Common myeloid progenitor, CD34-positive (primary cell): Measurements from ENCODE around the gene HSD17B11.
"Not testable (repeated sequence)": the region's sequence is repeated elsewhere in the genome, so short reads cannot be mapped to it uniquely, and the experiment has no call there.

ENCODE experiments used
- CTCF ChIA-PET: fragments of 350-600 bp; sonication (Branson Sonifier 250); formaldehyde crosslinking; loops from one replicate; lab custom pipeline; 2021; ENCODE audit warnings: antibody characterized with exemption; lab: Charles Lee
- POLR2A ChIA-PET: fragments of 350-600 bp; sonication (Branson Sonifier 250); formaldehyde crosslinking; loops from one replicate; lab custom pipeline; 2021; ENCODE audit warnings: antibody characterized with exemption; lab: Charles Lee
- DNase-seq, 3 donors: peaks; one replicate each; pipeline versions ENCODE4 v3.0.0 to v3.0.0-alpha.2; 2013
- H3K27ac ChIP-seq, 2 experiments: 1 replicate in 1 of 2; 2 replicates in 1 of 2; pipeline ENCODE4 v1.7.0; 2013; ENCODE audit warnings: inconsistent platforms in 2 of 2, low read length in 2 of 2, mild to moderate bottlenecking in 2 of 2, low read depth in 1 of 2, moderate library complexity in 1 of 2; ENCODE audit not compliant: severe bottlenecking in 2 of 2, insufficient read depth in 1 of 2, poor library complexity in 1 of 2
- H3K27me3 ChIP-seq, 5 experiments: replicated peaks in 2 of 5; 1 replicate in 3 of 5; 2 replicates in 2 of 5; pipeline versions ENCODE4 v1.6.1 to v1.7.0; 2013; ENCODE audit warnings: low read length in 4 of 5, mild to moderate bottlenecking in 2 of 5, moderate library complexity in 2 of 5, inconsistent platforms in 1 of 5; ENCODE audit not compliant: insufficient read depth in 5 of 5, control insufficient read depth in 4 of 5
- H3K36me3 ChIP-seq, 4 experiments: 1 replicate in 2 of 4; 2 replicates in 2 of 4; pipeline versions ENCODE4 v1.6.1 to v1.7.0; 2013; ENCODE audit warnings: low read length in 3 of 4, control low read depth in 1 of 4, mild to moderate bottlenecking in 1 of 4; ENCODE audit not compliant: control insufficient read depth in 4 of 4, insufficient read depth in 4 of 4
- H3K4me1 ChIP-seq, 4 experiments: 1 replicate in 3 of 4; 2 replicates in 1 of 4; pipeline versions ENCODE4 v1.6.1 to v1.7.1; 2013; ENCODE audit warnings: low read length in 3 of 4, mild to moderate bottlenecking in 3 of 4, control low read depth in 1 of 4, inconsistent platforms in 1 of 4, moderate library complexity in 1 of 4; ENCODE audit not compliant: control insufficient read depth in 4 of 4, insufficient read depth in 4 of 4; ENCODE audit errors: control extremely low read depth in 1 of 4
- H3K4me3 ChIP-seq, 7 experiments: 1 replicate in 4 of 7; 2 replicates in 3 of 7; pipeline versions ENCODE4 v1.5.1 to v1.7.0; 2013; ENCODE audit warnings: mild to moderate bottlenecking in 7 of 7, low read length in 6 of 7, moderate library complexity in 6 of 7, inconsistent platforms in 2 of 7, low read depth in 2 of 7, control low read depth in 1 of 7; ENCODE audit not compliant: insufficient read depth in 4 of 7, control insufficient read depth in 1 of 7; ENCODE audit errors: extremely low read depth in 1 of 7
- H3K9me3 ChIP-seq, 5 experiments: 1 replicate in 4 of 5; 2 replicates in 1 of 5; pipeline versions ENCODE4 v1.6.1 to v1.7.1; 2013; ENCODE audit warnings: low read length in 4 of 5, mild to moderate bottlenecking in 2 of 5, inconsistent platforms in 1 of 5, low read depth in 1 of 5, moderate library complexity in 1 of 5; ENCODE audit not compliant: control insufficient read depth in 4 of 5, insufficient read depth in 2 of 5; ENCODE audit errors: control extremely low read depth in 1 of 5
- WGBS: methylation state at CpG from one replicate; pipeline ENCODE4 v1.1.5; 2013; ENCODE audit not compliant: insufficient coverage; 5-methylcytosine and 5-hydroxymethylcytosine counted together

HSD17B11 gene

DNA sequence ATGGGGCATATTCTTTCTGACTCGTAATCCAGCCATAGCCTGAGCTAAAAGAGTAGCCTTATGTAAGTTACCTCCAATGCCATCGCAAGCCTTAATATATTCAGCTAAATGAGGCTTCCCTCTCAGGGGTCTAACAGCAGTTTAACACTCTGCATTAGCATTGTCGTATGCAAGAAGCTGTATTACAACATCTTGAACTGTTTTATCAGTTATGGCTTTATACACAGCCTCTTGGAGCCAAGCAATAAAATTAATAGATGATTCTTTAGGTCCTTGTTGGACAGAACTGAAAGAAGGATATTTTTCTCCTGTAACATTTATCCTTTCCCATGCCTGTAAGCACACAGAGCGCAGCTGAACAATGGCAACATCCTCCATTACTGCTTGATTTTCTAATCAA is 15.9 kb upstream of the HSD17B11 start:
- Histone ChIP-seq H3K4me1 (peaks cover 0 to 12% (median 11%) of the 10 kb centered on the region in 4 experiments), H3K4me3 (peak overlapping the region in 4 of 7 experiments; percentile 23 to 64 (median 38))
- H3K27ac ChIP-seq, H3K27me3 ChIP-seq, POLR2A ChIA-PET, H3K36me3 ChIP-seq, H3K9me3 ChIP-seq, DNase-seq: not testable (repeated sequence)
- CTCF ChIA-PET = interaction anchor here (0.7 to 1.4 kb wide), 4 partner anchors 9 to 31 kb away, joined by 3 to 4 read pairs (median 3); partner anchors contain the start of gene HSD17B11
- 44% methylated on average over 2 of the region's 4 CpGs for WGBS

DNA sequence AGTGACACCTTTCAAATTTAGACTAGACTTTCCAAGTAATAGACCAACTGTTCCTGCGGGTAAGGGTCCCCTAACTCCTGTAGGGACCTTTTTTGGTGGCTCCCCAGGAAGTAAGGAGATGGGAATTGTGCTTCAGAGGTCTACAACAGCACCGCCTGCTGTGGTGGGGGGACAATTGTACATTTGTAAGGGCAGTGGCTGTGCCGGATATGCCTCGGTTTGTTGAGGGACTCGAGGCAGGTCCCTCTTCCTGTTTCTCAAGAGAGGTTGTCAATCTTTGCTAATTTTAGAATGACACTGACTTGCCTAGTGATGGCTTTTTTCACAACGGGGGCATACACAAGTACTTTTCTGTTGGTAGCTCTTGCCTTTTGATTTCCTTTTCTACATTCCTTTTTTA is 15.5 kb upstream of the HSD17B11 start:
- CTCF ChIA-PET = interaction anchor here (0.7 to 1.4 kb wide), 3 partner anchors 9 to 16 kb away, joined by 3 to 4 read pairs (median 3); partner anchors contain the start of gene HSD17B11
- Histone ChIP-seq H3K4me1 (peaks cover 0 to 12% (median 11%) of the 10 kb centered on the region in 4 experiments), H3K9me3 (no peaks in the 10 kb centered on the region), H3K27ac (no peak overlapping the region), H3K4me3 (peak overlapping the region in 4 of 7 experiments; percentile 15 to 64 (median 38)), H3K27me3 (no peaks in the 10 kb centered on the region), H3K36me3 (no peaks in the 10 kb centered on the region)
- peak in 2 of 3 donors; percentile 52 to 69 for DNase-seq
- POLR2A ChIA-PET = no interaction called here
- WGBS = 25% methylated on average over 6 of the region's 6 CpGs

DNA sequence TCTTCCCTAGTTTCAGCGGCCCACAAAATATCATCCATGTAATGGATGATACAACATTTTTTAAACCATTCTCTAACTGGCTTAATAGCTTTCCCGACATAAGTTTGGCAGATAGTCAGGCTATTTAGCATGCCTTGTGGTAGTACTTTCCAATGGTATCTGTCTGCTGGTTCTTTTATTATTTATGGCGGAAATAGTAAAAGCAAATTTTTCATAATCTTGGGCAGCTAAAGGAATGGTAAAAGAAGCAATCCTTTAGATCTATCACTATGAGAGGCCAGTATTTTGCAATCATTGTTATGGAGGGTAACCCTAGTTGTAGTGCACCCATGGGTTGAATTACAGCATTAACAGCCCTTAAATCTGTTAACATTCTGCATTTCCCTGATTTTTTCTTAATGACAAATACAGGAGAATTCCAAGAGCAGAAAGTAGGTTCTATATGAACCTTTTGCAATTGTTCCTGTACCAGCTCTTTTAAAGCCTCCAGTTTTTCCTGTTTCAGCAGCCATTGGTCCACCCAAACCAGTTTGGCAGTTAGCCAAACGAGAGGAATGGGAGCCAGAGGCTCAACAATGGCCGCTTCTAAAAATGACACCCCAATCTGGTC is 14.3 kb upstream of the HSD17B11 start:
- Histone ChIP-seq H3K27ac (no peak overlapping the region), H3K4me1 (peaks cover 0 to 12% (median 11%) of the 10 kb centered on the region in 4 experiments), H3K36me3 (no peaks in the 10 kb centered on the region), H3K4me3 (no peak overlapping the region), H3K27me3 (no peaks in the 10 kb centered on the region), H3K9me3 (peaks cover 0 to 1% (median 0%) of the 10 kb centered on the region in 5 experiments)
- DNase-seq = no peak
- ChIA-PET CTCF (no interaction called here), POLR2A (no interaction called here)
- 100% methylated on average over 1 of the region's 5 CpGs for WGBS

DNA sequence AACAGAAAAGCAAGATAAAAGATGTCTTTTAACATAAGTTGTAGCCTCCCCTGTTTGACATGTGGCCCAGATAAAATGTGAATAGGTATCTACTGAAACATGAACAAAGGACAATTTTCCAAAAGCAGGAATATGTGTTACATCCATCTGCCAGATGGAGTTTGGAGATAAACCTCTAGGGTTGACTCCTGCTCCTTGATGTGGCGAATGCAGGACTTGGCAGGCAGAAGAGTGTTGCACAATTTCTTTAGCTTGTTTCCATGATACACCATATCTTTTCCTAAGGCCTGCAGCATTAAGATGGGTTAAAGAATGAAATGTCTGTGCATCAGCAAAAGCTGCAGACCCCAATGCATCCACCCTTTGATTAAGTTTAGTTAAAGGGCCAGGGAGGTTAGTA is 12.7 kb upstream of the HSD17B11 start:
- H3K27me3 ChIP-seq, CTCF ChIA-PET, DNase-seq: not testable (repeated sequence)

DNA sequence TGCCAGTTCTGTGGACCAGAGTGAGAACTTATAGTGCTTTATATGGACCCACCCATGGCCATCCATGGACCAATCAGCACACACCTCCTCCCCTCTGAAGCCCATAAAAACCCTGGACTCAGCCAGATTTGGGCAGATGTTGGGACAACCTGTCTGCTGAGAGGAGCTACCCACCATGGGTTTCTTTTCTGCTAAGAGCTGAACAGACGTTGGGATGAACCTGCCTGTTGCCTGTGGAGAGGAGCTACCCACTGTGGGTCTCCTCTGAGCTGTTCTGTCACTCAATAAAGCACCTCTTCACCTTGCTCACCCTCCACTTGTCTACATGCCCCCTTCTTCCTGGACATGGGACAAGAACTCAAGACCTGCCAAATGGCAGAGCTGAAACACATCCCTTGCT is 9.0 kb upstream of the HSD17B11 start:
- ChIA-PET POLR2A (no interaction called here), CTCF (interaction anchor here (0.7 to 2.1 kb wide), 5 partner anchors 10 to 159 kb away, joined by 3 to 7 read pairs (median 3); partner anchors contain the start of gene NUDT9)
- Histone ChIP-seq H3K4me1 (no peaks in the 10 kb centered on the region), H3K27ac (no peak overlapping the region), H3K9me3 (peaks cover 0 to 12% (median 3%) of the 10 kb centered on the region in 5 experiments), H3K27me3 (no peaks in the 10 kb centered on the region), H3K36me3 (no peaks in the 10 kb centered on the region), H3K4me3 (no peak overlapping the region)
- no peak for DNase-seq
- 100% methylated on average over 1 of the region's 1 CpG for WGBS

More for the DNA sequence above, 12.7 kb upstream of the HSD17B11 start:
- WGBS = no CpG with 5 or more reads among the region's 1 CpG
- H3K9me3 ChIP-seq = peaks cover 0 to 12% (median 3%) of the 10 kb centered on the region in 5 experiments
- H3K27ac ChIP-seq, H3K36me3 ChIP-seq, H3K4me3 ChIP-seq: not testable (repeated sequence)
- peaks cover 0 to 12% (median 11%) of the 10 kb centered on the region in 4 experiments for H3K4me1 ChIP-seq
- POLR2A ChIA-PET = interaction anchor here (0.6 kb wide), 1 partner anchor 16 kb away, joined by 3 read pairs; no protein-coding TSS in a partner anchor

DNA sequence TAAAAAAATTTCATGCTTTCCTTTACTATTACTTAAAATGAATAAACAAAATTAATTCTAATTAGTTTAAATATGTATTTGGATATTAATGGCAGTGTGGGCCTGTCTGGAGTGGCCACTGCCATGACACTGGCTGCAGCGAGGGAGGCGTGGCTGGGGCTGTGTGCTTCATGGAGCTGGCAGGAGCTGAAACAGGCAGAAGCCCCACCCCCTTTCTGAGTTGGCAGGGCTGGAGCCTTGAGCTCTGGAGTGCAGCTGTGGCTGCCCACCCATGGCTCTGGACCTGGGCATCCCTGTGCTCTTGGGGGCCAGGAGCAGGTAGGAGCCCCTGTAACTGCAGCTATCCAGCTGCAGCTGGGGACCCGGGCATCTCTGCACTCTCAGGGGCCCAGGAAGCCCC is 8.2 kb upstream of the HSD17B11 start:
- WGBS = 94% methylated on average over 3 of the region's 3 CpGs
- ChIA-PET CTCF (interaction anchor here (2.1 kb wide), 1 partner anchor 23 kb away, joined by 7 read pairs; no protein-coding TSS in a partner anchor), POLR2A (no interaction called here)
- DNase-seq = no peak
- no peak overlapping the region for H3K27ac ChIP-seq
- no peak overlapping the region for H3K4me3 ChIP-seq
- no peaks in the 10 kb centered on the region for H3K36me3 ChIP-seq
- H3K4me1 ChIP-seq = no peaks in the 10 kb centered on the region
- peaks cover 0 to 12% (median 3%) of the 10 kb centered on the region in 5 experiments for H3K9me3 ChIP-seq
- H3K27me3 ChIP-seq = no peaks in the 10 kb centered on the region

DNA sequence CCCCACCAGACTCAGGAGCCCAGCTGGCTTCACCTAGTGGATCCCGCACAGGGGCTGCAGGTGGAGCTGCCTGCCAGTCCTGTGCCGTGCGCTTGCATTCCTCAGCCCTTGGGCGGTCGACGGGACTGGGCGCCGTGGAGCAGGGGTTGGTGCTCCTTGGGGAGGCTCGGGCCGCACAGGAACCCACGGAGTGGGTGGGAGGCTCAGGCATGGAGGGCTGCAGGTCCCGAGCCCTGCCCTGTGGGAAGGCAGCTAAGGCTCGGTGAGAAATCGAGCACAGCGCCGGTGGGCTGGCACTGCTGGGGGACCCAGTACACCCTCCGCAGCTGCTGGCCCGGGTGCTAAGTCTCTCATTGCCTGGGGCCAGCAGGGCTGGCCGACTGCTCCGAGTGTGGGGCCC is 4.9 kb upstream of the HSD17B11 start:
- peaks cover 0 to 12% (median 3%) of the 10 kb centered on the region in 5 experiments for H3K9me3 ChIP-seq
- POLR2A ChIA-PET, H3K27me3 ChIP-seq, DNase-seq, H3K36me3 ChIP-seq, H3K4me1 ChIP-seq, H3K4me3 ChIP-seq, H3K27ac ChIP-seq: not testable (repeated sequence)
- CTCF ChIA-PET = interaction anchor here (0.7 to 1.7 kb wide), 2 partner anchors 20 to 21 kb away, joined by 3 to 4 read pairs; no protein-coding TSS in a partner anchor
- whole genome bisulfite sequencing = 95% methylated on average over 12 of the region's 20 CpGs
